Smooth muscle cell (in vitro differentiated cells): Measurements from ENCODE around the gene TMC5. TPM values are rescaled to one million over a fixed set of nuclear protein-coding genes. Genes with fewer than 3 reads are reported as not detected.

Experiments
- DNase-seq: peaks from one replicate; lab custom pipeline; 2025; ENCODE audit not compliant: unreplicated experiment; lab: John Stamatoyannopoulos, UW
- H2AFZ ChIP-seq: fragments of 200-600 bp; sonication (generic); 2 replicates; pipeline ENCODE4 v1.6.0; 2016; ENCODE audit warnings: antibody characterized with exemption, low read depth, mild to moderate bottlenecking
- H3F3A ChIP-seq: fragments of 200-600 bp; sonication (generic); 2 replicates; pipeline ENCODE4 v1.6.0; 2017; ENCODE audit warnings: antibody characterized with exemption, low read depth
- H3K27ac ChIP-seq: fragments of 200-600 bp; sonication (generic); 2 replicates; pipeline ENCODE4 v1.5.1; 2016; ENCODE audit warnings: low read depth, mild to moderate bottlenecking
- H3K27me3 ChIP-seq: fragments of 200-600 bp; sonication (generic); 2 replicates; pipeline ENCODE4 v1.6.1; 2016; ENCODE audit warnings: low read depth, mild to moderate bottlenecking
- H3K36me3 ChIP-seq: fragments of 200-600 bp; sonication (generic); 2 replicates; pipeline ENCODE4 v1.5.1; 2016; ENCODE audit warnings: low read depth
- H3K4me1 ChIP-seq: fragments of 200-600 bp; sonication (generic); 2 replicates; pipeline ENCODE4 v1.5.1; 2016; ENCODE audit warnings: low read depth
- H3K4me2 ChIP-seq: fragments of 200-600 bp; sonication (generic); 2 replicates; pipeline ENCODE4 v1.6.0; 2016; ENCODE audit warnings: mild to moderate bottlenecking
- H3K4me3 ChIP-seq: fragments of 200-600 bp; sonication (generic); 2 replicates; pipeline ENCODE4 v1.5.1; 2016; ENCODE audit warnings: mild to moderate bottlenecking
- H3K79me2 ChIP-seq: fragments of 200-600 bp; sonication (generic); 2 replicates; pipeline ENCODE4 v1.6.0; 2016; ENCODE audit warnings: low read depth, mild to moderate bottlenecking
- H3K9ac ChIP-seq: fragments of 200-600 bp; sonication (generic); 2 replicates; pipeline ENCODE4 v1.6.0; 2016; ENCODE audit warnings: low read depth
- H3K9me3 ChIP-seq: fragments of 200-600 bp; sonication (generic); replicated peaks from 2 replicates; pipeline ENCODE4 v1.5.1; 2016; ENCODE audit warnings: low read depth
- H4K20me1 ChIP-seq: fragments of 200-600 bp; sonication (generic); 2 replicates; pipeline ENCODE4 v1.6.0; 2016; ENCODE audit warnings: low read depth
- whole genome bisulfite sequencing: methylation state at CpG from one replicate; pipeline ENCODE4 v1.1.7; 2016; ENCODE audit warnings: low lambda C conversion rate; 5-methylcytosine and 5-hydroxymethylcytosine counted together
- polyA plus RNA-seq: library from polyadenylated mRNA; unstranded; fragments of >200 nt; fragmentation: Nextera tagmentation; extraction: Ambion mirVana; gene quantifications from 2 replicates; pipeline ENCODE4 v1.2.1, GENCODE V29; 2016
- total RNA-seq: library from RNA; depleted of rRNA; stranded (reverse); fragments of >200 nt; gene quantifications from 2 replicates; pipeline ENCODE4 v1.2.3, GENCODE V29; 2014
- TF ChIP-seq, protein P1 (sequence below): fragments of 200-600 bp; sonication (generic); IDR thresholded peaks from 2 replicates; pipeline ENCODE4 v1.5.1; 2017; ENCODE audit warnings: borderline replicate concordance, mild to moderate bottlenecking, antibody characterized with exemption; ENCODE audit not compliant: insufficient read depth, poor library complexity, severe bottlenecking

TMC5 gene
- total and polyA plus RNA-seq, 2 experiments from 2014 or later, result 0.18 TPM; not detected in 1

DNA sequence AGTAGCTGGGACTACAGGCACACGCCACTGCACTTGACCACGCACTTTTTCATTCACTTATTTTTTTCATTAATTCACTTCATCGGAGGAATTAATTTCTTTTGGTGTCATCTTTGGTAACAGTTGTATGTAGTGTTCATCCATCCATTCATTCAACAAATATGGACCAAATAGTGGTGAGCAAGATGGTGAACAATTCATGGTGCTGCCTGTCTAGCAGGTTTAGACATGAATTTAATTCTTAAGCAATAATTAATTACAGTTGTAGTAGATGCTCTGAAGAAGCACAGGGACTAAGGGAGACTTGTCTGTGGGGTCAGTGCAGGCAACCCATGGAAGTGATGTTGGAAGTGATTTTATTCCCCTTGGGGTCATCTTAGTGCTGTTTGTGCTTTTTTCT lies 81.8 kb downstream of the TMC5 start:
- DNase-seq, result no peak
- Histone ChIP-seq H3K4me1 (no peaks in the 10 kb centered on the region), H3K36me3 (peaks cover 4% of the 10 kb centered on the region), H3K4me3 (no peak overlapping the region), H4K20me1 (no peaks in the 10 kb centered on the region), H3K4me2 (no peak overlapping the region), H3K9me3 (no peaks in the 10 kb centered on the region), H2AFZ (no peak overlapping the region), H3F3A (no peaks in the 10 kb centered on the region), H3K79me2 (no peaks in the 10 kb centered on the region), H3K27me3 (no peaks in the 10 kb centered on the region), H3K9ac (no peak overlapping the region), H3K27ac (no peak overlapping the region)
- TF ChIP-seq, protein P1, sequence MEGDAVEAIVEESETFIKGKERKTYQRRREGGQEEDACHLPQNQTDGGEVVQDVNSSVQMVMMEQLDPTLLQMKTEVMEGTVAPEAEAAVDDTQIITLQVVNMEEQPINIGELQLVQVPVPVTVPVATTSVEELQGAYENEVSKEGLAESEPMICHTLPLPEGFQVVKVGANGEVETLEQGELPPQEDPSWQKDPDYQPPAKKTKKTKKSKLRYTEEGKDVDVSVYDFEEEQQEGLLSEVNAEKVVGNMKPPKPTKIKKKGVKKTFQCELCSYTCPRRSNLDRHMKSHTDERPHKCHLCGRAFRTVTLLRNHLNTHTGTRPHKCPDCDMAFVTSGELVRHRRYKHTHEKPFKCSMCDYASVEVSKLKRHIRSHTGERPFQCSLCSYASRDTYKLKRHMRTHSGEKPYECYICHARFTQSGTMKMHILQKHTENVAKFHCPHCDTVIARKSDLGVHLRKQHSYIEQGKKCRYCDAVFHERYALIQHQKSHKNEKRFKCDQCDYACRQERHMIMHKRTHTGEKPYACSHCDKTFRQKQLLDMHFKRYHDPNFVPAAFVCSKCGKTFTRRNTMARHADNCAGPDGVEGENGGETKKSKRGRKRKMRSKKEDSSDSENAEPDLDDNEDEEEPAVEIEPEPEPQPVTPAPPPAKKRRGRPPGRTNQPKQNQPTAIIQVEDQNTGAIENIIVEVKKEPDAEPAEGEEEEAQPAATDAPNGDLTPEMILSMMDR, result no peak
- WGBS, result 73% methylated on average over 3 of the region's 3 CpGs

DNA sequence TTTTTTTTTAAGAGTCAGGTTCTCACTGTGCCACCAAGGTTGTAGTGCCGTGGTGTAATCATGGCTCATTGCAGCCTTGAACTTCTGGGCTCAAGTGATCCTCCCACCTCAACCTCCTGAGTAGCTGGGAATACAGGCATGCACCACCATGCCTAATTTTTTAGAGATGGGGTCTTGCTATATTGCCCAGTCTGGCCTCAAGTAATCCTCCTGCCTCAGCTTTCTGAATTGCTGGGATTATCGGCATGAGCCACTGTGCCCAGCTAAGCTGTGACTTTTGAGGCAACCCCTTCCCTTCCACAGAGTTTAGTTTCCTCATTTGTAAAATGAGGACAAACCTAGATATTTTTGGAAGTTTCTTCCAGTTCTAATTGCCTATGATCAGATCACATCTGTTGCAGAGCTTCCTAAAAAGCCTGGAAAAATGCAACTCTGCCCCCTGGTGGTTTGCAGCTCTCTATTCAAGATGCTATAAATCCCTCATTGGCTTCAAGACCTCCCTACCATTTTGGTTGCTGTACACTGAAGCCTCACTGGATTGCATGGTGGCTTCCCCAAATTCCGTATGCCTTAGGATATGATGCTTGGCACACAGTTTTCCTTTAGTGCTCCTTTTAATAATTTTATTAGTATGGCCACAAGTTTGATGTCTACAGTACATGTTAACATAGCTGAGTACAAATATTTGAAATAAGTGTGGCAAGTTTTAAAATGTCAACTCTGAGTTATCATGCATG lies 84.9 kb downstream of the TMC5 start:
- 90% methylated on average over 3 of the region's 3 CpGs for WGBS

DNA sequence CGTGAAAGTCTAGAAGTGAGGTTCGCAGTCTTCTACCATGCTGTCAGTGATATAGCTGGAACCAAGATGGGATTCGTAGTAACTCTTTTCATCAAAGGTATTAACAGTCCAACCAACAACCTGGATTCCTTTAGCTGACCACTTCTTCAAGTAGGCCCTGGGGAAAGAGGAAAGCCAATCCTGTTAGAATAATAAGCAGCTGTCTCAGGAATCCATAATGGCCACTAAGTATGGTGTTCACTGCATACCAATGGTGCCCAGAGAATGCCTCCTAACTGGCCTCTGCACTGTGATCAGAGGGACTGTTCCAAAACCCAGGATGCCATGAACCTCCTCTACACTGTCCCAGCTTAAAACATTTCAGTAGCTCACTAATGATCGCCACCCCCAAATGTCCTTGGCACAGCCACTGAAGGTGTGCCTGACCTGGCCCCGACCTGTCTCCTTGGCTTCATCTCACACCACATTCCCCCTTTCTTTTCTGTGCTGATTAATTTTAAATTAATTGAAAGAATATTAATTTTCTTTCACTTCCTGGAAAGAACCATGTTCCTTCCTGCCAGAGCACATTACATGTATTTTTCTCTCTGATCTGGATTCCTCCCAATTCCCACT lies 85.9 kb downstream of the TMC5 start:
- TF ChIP-seq, protein P1, result no peak
- Histone ChIP-seq H3K9me3 (no peaks in the 10 kb centered on the region), H3K4me1 (no peaks in the 10 kb centered on the region), H3K79me2 (no peaks in the 10 kb centered on the region), H2AFZ (no peak overlapping the region), H3K36me3 (peaks cover 4% of the 10 kb centered on the region), H3K27me3 (no peaks in the 10 kb centered on the region), H3K9ac (no peak overlapping the region), H3K27ac (no peak overlapping the region), H3F3A (no peaks in the 10 kb centered on the region), H4K20me1 (no peaks in the 10 kb centered on the region), H3K4me3 (no peak overlapping the region), H3K4me2 (no peak overlapping the region)
- DNase-seq, result no peak
- 97% methylated on average over 5 of the region's 5 CpGs for WGBS

More for the DNA sequence above, 84.9 kb downstream of the TMC5 start:
- H3K9me3 ChIP-seq, result no peaks in the 10 kb centered on the region
- no peak overlapping the region for H3K4me3 ChIP-seq
- H3K4me2 ChIP-seq, result no peak overlapping the region
- peaks cover 4% of the 10 kb centered on the region for H3K36me3 ChIP-seq
- H3K4me1 ChIP-seq, result no peaks in the 10 kb centered on the region
- no peaks in the 10 kb centered on the region for H3K79me2 ChIP-seq
- H3K9ac ChIP-seq, result no peak overlapping the region
- H3K27me3 ChIP-seq, result no peaks in the 10 kb centered on the region
- no peaks in the 10 kb centered on the region for H4K20me1 ChIP-seq
- TF ChIP-seq, protein P1, result peak; percentile 72
- H3F3A ChIP-seq, result no peaks in the 10 kb centered on the region
- DNase-seq, result peak; percentile 9
- H3K27ac ChIP-seq, result no peak overlapping the region
- H2AFZ ChIP-seq, result no peak overlapping the region
